HG03135 (cell line): ENCODE measurements around the gene SSC4D.
"Not testable (repeated sequence)": the region's sequence is repeated elsewhere in the genome, so short reads cannot be mapped to it uniquely, and the experiment has no call there.

Experiments
- ATAC-seq: cut with Tn5 transposase; IDR thresholded peaks from one replicate; pipeline ENCODE4 v1.9.1; 2021; ENCODE audit warnings: mild to moderate bottlenecking, moderate library complexity; ENCODE audit not compliant: unreplicated experiment

The SSC4D gene

DNA sequence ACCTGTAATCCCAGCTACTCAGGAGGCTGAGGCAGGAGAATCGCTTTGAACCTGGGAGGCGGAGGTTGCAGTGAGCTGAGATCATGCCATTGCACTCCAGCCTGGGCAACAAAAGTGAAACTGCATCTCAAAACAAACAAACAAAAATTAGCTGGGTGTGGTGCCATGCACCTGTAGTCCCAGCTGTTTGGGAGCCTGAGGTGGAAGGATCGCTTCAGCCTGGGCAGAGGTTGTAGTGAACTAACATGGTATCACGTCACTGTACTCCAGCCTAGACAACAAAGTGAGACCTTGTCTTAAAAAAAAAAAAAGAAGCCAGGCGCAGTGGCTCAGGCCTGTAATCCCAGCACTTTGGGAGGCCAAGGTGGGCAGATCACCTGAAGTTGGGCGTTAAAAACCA is 21.7 kb downstream of the SSC4D start:
- not testable (repeated sequence) for ATAC-seq

DNA sequence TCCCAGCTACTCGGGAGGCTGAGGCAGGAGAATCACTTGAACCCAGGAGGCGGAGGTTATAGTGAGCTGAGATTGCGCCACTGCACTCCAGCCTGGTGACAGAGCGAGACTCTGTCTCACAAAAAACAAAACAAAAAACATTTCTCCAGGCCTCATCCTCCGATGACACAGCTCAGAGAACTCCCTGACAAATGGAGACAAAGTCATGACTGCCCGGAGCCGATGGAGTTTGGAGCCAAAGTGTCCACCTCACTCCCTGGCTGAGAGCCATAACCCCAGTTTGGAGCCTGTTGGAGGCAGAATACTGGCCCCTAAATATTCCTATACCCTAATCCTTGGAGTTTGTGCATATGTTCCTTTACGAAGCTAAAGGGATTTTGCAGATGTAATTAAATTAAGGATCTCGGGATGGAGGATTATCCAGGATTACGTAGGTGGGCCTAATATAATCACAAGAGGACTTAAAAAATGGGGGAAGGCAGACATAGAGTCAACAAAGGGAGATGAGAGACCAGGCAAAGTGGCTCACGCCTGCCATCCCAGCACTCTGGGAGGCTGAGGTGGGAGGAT is 22.7 kb downstream of the SSC4D start:
- ATAC-seq: no peak

DNA sequence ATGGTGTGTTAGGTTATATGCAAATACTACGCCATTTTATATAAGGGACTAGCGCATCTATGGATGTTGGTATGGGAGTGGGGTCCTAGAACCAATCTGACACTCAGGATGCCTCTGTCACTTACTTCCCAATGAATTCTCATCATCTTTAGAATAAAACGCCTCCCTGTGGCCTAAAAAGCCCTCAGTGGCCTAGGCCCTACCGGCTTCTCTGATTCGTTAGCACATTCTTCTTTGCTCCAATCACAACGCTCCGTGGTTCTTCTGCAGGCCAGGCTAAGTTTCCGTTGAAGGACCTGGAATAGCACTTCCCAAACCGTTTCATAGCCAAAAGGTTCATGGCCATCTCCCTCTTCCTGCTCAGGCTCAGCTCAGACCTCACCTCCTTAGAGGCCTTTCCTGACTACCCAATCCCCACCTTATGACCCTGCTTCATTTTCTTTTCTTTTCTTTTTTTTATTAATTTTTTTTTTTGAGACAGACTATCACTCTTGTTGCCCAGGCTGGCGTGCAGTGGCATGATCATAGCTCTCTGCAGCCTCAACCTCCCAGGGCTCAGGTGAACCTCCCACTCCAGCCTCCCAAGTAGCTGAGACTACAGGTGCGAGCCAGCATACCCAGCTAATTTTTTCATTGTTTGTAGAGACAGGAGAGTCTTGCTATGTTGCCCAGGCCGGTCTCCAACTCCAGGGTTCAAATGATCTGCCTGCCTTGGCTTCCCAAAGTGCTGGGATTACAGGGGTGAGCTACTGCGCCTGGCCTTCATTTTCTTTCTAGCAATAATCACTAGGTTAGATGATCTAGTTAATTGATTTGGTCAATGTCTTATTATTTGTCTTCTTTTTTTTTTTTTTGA is 26.2 kb downstream of the SSC4D start:
- ATAC-seq: no peak

DNA sequence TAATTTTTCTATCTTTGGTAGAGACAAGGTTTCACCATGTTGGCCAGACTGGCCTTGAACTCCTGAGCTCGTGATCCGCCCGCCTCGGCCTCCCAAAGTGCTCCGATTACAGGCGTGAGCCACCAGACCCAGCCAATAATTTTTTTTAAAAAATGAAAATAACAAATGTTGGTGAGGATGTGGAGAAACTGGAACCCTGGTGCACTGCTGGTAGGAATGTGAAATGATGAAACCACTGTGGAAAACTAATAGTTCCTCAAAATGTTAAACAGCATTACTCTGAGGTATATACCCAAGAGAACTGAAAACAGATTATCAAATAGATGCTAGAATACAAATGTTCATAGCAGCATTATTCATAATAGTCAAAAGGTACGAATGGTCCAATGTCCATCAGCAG is 27.7 kb downstream of the SSC4D start:
- ATAC-seq: no peak

DNA sequence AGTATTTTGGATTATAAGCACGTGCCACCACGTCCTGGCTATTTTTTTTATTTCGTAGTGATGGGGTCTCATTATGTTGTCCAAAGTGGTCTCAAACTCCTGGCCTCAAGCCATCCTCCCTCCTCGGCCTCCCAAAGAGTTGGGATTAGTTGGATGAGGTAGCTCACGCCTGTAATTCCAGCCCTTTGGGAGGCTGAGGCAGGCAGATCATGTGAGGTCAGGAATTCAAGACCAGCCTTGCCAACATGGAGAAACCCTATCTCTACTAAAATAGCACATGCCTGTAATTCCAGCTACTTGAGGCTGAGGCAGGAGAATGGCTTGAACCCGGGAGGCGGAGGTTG is 28.9 kb downstream of the SSC4D start:
- ATAC-seq: no peak

DNA sequence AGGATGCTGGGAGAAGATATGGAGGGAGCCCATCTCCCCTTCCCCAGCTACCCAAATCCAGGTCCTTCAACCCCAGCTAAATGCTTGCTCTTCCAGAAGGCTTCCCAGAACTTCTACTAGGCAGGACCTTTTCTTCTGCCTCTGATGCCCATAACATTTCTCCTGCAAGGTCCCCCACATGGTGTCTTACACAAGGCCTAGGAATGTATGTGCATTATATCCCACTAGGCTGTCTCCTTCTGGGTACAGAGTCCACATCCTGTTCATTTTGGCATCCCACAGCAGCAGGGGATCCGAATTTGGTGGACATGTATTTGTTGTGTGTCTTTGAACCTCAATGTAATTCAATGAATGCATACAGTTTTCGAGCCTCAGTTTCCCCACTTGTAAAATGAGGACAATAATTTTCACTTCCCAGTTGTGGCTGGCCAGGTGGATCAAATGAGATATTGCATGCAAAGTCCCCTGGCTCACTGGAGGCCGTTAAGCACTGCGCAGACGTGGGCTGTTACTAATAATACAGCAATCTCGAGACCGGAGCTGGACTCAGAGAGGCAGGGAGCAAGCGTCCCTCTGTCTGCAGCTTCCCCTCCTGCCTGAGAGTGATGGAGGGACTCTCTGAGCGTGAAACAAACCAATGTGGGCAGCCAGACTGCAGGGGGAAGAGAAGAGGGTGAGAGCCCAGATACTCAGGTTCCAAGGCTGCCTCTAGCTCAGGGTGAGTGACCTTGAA is 32.1 kb downstream of the SSC4D start:
- no peak for ATAC-seq

DNA sequence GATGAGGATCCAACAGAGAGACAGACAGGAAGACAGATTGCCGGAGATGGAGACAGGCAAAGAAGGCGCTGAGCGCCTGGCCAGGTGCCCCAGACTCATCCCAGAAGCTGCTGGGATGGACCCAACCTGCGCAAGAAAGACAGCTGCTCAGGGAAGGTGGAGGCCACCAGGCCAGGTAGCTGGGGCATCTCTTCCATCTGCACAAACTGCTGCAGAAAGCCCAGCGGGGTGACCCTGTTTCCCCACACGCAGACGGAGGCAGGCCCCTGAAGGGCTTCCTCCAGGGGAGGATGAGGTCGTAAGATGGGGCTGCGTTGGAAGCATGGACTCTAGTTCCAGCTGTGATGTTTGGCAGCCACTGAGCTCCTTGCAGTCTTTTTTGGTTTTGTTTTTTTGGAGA is 34.2 kb downstream of the SSC4D start:
- ATAC-seq: no peak

DNA sequence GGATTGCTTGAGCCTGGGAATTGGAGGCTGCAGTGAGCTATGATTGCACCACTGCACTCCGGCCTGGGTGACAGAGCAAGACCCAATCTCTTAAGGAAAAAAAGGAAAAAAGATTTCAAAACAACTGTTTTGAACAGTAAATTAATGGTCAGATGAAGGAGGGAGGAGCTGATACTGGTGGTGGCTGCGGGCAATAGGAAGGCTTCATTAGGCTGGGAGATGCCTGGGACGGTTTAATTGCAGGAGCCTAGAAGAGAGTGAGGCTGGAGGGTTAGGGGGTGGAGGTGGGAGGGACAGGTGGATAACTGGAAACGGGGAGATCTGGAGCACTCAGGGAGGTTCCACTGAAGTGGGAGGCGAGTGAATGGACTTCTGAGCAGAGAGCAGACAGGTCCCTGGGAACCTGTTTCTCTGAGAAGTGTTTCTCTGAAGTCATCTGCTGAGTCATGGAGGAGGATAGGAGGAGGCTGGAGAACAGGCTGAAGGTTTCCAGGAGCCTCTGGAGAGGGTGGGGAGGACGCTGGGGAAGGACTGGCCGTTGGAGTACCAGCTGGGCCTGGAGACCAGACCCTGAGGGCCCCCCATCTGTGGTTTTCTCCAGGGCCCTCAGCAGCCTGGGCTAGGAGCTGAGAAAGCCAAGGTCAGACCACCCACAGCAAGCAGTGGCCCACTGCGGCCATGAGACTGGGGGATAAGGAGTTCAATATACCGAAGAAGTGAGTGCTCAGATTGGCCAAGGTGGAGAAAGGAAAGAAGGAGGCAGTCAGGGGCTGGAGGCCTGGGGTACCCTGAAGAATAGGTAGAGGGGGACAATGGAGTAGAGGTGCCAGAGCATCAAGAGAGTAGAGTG is 36.3 kb downstream of the SSC4D start:
- ATAC-seq: no peak

DNA sequence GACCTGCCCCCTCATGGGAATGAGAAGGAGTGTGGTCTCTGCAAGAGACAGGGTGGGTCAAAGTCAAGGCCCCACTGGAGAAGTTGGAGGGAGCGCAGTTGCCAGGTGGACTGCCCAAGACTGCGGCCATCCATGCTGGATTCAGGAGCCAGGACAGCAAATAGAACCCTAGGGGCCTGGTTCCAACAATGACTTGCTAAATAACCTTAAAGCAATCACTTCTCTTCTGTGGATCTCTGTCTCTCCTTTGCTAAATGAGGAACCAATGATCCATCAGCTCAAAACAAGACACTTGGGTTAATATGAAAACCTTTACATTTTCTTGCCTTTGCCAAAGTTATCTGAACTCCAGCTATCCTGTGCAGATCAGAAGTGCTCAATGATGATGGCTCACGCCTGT is 38.1 kb downstream of the SSC4D start:
- ATAC-seq: no peak

DNA sequence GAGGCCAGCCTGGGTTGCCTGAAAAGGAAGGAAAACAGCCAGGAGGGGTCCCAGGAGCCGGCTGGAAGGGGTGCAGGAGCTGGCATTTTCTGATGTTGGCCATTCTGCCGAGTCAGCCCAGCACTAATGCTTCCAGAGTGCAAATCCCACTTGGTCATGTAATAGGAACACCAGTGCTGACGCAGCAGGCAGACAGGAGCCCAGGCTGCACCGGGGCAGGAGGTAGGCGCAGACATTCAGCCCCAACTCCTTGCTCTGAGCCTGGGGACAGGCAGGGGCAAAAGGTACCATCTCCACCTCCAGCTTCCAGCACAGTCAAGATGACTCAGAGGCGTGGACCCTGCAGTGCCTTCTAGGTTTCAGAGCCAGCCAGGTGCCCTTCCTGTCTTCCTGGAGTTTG is 40.5 kb downstream of the SSC4D start:
- ATAC-seq: no peak

DNA sequence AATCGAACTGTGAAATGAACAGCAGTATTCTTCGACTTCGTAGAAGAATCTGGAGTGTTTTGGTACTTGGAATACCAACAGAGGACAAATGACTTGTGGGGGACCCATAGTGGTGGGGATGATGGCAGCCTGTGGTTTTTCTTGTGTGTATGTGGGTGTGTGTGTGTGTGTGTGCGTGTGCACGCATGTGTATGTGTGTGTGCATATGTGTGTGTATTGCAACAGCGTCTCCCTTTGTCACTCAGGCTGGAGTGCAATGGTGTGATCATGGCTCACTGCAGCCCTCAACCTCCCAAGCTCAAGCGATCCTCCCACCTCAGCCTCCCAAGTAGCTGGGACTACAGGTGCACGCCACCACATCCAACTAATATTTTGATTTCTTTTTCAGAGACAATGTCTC is 41.3 kb downstream of the SSC4D start:
- no peak for ATAC-seq

DNA sequence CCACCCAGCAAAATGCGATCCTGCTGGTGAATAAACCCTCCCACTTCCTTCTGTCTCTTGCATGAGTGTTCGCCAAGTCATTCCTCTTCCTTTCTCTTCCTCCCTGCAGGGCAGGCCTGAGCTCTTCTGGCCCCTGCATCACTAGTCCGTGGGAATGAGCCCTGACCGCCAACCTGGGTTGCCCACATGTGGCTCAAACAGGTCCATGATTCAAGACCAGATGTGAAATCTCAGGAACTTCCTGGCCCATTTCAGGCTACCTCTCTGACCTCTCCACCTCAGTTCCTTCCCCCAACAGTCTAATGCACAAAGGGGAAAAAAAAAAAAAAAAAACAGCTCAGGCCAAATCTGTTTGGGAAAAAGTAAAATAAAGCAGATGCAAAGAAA is 45.3 kb downstream of the SSC4D start:
- ATAC-seq: no peak

DNA sequence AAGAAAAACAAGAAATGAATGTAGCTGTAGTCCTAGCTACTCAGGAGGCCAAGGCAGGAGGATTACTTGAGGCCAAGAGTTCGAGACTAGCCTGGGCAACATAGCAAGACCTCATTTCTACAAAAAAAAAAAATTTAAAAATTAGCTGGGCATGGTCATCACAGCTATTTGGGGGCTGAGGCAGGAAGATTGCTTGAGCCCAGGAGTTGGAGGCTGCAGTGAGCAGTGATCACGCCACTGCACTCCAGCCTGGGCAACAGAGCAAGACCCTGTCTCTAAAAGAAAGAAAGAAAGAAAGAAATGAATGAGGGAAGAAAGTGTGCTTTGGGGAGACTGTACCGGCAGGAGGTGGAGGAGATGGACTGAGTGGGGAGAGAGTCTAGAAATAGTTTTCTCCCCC is 45.7 kb downstream of the SSC4D start:
- ATAC-seq: not testable (repeated sequence)

DNA sequence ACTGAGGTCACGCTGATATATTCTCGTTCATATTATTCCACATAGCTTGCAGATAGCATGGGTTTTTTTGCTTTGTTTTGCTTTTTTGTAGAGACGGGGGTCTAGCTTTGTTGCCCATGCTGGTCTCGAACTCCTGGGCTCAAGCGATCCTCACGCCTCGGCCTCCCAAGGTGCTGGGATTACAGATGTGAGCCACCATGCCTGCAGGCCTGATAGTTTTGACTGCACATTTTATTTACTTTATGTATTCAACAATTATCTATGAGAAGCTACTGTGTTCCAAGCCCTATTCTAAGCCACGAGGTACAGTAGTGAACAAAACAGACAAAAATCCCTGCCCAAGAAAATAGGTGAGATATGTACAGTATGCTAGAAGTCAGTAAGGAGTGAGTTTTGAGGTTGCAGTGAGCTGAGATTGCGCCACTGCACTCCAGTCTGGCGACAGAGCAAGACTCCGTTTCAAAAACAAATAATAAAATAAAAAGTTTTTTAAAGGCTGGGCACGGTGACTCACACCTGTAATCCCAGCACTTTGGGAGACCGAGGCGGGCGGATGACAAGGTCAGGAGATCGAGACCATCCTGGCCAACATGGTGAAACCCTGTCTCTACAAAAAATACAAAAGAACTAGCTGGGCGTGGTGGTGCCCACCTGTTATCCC is 49.4 kb downstream of the SSC4D start:
- no peak for ATAC-seq

DNA sequence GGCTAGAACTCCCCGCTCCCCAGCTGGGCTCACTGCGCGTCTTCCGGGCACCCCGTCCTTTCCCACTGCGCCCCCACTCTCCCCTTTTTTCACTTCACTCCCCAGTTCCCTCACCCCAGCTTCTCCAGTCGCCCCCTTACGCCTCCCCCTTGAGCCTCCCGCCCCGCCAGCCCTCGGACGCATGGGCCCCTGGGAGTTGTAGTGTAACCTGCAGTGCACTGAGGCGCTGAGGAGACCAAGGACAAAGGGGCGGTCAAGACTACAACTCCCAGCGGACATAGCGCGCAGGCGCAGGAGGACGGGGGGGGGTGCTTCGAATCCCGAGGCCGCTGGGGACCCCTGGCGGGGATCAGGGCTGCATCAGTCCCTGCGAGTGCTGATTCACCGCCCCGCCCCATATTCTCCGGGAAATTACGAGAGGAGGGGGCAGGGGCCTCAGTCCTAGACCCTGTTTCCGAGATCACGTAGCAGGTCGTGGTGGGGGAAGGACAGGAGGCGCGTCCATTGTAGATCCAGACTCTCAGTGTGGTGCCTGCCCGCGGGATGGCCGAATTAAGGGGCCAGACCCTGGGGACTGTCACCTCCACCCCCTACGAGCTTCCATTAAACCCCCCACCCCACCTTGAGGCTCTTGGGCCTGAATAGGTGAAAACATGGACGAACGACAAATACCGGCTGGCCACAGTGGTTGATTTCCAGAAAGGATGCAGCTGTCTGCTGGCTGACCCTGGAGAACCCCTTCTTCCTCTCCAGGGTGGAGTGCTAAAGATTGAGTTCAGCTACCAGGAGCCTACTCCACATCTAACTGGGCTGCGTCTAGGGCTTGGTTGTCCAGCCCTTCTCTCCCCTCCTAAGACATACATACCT is 50.2 kb downstream of the SSC4D start:
- peak; percentile 87 for ATAC-seq

DNA sequence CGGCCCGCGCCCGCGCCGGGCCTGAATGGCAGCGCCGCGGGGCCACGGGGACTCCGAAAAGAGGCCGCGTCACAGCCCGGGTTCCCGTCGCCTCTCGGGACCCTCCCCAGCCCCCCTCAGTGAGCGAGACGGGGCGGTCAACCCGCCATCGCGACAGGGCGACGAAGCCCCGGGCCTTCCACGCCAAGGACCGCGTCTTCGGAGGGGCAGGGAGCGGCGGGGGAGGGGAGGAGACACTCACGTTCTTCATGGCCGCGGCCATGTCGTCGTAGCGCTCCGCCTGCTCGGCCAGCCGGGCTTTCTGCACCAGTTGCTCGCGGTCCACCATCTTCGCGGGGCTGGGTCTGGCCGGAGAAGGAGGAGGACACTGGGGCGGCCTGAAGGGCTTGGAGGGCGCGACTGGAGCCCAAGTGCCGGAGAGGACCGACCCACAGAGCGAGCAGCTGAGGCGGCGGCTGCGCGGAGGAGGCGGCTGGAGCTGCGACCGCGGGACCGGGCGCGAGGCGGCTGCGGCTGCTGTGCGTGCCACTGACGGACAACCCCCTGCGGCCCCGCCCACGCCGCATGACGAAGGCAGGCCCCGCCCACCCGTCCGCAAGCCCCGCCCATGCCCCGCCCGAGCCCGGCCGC is 50.9 kb downstream of the SSC4D start, which contains the start of gene YWHAG:
TSS of gene YWHAG (minus strand) at position 511 of the 630 bp plus-strand sequence. CDS start at position 328, 183 bp downstream.
- ATAC-seq: peak; percentile 69

DNA sequence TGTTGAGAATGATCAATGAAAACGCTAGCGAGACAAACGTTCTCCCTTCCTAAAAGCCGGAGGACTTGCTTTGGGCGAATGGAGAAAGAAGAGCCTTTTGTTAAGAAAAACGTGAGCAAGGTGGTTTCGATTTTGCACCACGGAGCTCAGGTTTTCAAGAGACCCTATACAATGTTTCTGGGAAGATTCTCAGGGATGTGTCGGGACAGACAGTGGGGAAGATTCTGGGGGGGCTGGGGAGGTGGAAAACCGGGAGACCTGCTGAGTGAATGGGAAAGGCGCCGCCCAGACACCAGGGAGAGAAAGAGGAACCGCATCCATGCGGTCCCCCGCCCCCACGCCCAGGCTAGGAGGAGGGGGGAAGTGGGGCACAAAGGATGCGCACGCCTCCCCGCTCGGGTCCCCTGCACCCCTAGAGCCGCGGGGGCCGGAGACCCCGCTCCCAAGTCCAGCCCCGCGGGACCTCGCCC is 51.5 kb downstream of the SSC4D start:
- peak; percentile 34 for ATAC-seq

DNA sequence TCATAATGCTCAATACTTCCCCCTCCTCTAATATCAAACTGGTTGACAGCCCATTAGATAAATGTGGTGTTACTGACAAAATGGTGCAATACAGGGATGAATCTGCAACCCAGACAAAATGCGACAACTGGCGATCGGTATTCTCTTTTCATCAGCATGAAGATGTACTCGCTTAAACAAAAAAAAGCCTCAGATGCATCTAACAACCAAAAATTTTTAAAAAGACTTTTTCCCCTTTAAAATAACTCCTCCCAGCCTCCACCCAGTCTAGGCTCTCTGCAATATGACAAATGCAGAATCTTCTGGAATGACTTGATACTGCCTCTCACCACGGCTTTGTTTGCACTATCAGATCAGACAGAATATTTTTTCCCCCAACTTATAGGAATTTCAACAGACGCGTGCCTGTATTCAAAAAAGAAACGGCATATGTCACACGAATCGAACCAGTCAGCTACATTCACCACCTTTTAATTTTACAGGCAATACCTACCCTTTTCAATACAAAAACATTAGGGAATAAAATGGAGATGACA is 52.0 kb downstream of the SSC4D start:
- no peak for ATAC-seq

DNA sequence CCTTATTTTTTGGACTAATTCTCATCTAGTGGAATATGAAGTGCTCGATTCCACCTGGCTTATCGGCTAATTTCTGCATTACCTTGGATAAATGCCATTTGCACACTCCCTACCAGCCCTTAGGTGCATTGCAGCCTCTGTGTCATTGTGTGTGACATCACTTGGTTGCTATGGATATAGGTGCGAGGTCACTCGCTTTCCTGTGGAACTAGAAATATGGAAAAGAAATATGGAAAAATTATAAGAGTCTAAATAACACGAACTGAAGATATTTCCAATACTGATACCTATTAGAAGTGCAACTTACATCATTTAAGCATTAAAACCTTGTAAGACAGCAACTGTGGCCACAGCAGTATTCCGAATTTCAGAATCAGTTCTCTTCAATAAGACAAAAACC is 52.7 kb downstream of the SSC4D start:
- ATAC-seq: no peak
